Measurements from ENCODE around the gene TSR1. TPM values are rescaled to one million over a fixed set of nuclear protein-coding genes. Genes with fewer than 3 reads are reported as not detected.

Gene TSR1
- total RNA-seq, 1 donor from 2014 or later = 54.8 TPM

DNA sequence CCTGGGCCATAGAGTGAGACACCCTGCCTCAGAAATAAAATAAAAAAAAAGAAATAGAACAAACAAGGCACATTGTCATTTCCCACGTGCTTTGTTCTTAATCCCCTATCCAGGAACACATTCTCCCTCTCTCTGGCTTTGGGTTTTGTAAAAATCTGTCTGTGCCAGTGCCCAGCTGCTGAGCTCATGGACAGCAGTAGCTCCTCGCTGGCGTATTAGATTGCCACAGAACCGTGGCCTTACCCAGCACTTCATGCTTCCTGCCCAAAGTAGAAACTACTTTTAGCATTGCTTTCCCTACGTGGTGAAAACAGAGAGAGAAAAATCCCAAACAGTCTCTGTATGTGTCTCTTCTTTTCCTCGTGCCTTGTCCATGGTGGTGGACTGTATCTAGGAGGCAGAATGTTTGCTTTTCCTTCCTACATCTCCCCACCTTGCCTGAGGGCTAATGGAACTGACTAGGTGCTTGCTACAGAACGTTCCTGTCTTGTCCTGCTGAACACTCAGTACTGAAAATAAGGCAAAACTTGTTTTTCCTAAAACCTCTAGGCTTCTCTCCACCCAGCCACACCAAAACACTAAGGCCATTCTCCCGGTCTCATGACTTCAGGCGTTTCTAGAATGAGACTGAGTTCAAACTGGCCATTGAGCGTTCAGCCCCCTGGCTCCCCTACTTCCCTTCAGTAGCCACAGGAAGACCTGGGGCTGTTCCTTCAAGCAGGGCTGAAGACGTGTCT lies 38.5 kb upstream of the TSR1 start:
- DNase-seq (ENCODE audit: low read depth) = no peak
- TF ChIP-seq, protein P1, sequence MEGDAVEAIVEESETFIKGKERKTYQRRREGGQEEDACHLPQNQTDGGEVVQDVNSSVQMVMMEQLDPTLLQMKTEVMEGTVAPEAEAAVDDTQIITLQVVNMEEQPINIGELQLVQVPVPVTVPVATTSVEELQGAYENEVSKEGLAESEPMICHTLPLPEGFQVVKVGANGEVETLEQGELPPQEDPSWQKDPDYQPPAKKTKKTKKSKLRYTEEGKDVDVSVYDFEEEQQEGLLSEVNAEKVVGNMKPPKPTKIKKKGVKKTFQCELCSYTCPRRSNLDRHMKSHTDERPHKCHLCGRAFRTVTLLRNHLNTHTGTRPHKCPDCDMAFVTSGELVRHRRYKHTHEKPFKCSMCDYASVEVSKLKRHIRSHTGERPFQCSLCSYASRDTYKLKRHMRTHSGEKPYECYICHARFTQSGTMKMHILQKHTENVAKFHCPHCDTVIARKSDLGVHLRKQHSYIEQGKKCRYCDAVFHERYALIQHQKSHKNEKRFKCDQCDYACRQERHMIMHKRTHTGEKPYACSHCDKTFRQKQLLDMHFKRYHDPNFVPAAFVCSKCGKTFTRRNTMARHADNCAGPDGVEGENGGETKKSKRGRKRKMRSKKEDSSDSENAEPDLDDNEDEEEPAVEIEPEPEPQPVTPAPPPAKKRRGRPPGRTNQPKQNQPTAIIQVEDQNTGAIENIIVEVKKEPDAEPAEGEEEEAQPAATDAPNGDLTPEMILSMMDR (conservative IDR thresholded peaks at IDR 0.05; ENCODE audit: low read depth, low read length) = no peak

DNA sequence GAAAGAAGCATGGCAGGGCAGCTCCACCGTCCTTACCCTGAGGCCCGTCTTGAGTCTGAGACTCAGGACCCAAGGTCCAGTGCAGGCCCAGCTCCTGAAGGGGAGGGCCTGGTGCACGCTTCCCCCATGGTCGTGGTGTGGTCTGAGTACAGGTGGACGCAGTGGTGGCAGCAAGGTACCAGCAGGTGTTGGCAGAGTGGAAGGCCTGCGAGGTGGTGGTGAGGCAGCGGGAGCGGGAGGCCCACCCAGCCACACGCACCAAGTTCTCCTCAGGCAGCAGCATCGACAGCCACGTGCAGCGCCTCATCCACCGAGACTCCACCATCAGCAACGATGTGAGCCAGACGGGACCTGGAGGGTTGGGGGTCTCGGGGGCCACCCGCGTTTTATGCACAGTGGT lies 36.9 kb upstream of the TSR1 start:
- TF ChIP-seq, protein P1 (conservative IDR thresholded peaks at IDR 0.05; ENCODE audit: low read depth, low read length) = no peak
- H3K4me3 ChIP-seq (ENCODE audit: low read depth, low read length) = no peak overlapping the region
- DNase-seq (ENCODE audit: low read depth) = no peak

More for the DNA sequence above, 38.5 kb upstream of the TSR1 start:
- no peak overlapping the region for H3K4me3 ChIP-seq (ENCODE audit: low read depth, low read length)

DNA sequence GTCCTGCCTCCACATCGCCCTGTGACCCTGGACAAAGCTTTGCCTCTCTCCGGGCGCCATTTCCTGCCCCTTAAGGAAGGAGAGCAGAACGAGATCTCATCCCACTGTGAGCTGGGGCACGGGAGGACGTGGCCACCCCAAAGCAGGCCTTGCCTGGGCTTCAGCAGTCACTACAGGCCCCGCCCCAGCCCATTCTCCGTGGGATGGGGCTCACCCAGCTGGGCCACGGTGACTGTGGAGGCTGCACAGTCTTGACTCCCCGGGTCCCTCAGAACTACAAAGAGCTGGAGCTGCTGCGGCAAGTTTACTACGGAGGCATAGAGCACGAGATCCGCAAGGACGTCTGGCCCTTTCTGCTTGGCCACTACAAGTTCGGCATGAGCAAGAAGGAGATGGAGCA lies 36.4 kb upstream of the TSR1 start:
- TF ChIP-seq, protein P1 (conservative IDR thresholded peaks at IDR 0.05; ENCODE audit: low read depth, low read length) = no peak
- no peak for DNase-seq (ENCODE audit: low read depth)

DNA sequence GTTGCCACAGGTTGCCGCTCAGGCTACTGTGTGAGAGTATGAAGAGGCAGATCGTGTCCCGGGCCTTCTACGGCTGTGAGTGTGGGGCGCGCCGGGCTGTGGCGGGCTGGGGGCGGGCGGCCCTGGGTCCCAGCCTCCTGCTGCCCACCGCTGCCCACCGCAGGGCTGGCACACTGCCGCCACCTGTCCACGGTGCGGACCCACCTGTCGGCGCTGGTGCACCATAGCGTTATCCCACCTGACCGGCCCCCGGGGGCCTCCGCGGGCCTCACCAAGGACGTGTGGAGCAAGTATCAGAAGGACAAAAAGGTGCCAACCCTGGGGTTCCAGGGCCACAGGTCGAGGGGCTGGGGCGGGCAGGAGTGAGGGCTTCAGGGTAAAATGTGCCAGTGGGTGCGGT lies 35.9 kb upstream of the TSR1 start:
- DNase-seq (ENCODE audit: low read depth) = no peak
- TF ChIP-seq, protein P1 (conservative IDR thresholded peaks at IDR 0.05; ENCODE audit: low read depth, low read length) = no peak
- H3K4me3 ChIP-seq (ENCODE audit: low read depth, low read length) = no peak overlapping the region

More for the DNA sequence above, 36.4 kb upstream of the TSR1 start:
- no peak overlapping the region for H3K4me3 ChIP-seq (ENCODE audit: low read depth, low read length)

DNA sequence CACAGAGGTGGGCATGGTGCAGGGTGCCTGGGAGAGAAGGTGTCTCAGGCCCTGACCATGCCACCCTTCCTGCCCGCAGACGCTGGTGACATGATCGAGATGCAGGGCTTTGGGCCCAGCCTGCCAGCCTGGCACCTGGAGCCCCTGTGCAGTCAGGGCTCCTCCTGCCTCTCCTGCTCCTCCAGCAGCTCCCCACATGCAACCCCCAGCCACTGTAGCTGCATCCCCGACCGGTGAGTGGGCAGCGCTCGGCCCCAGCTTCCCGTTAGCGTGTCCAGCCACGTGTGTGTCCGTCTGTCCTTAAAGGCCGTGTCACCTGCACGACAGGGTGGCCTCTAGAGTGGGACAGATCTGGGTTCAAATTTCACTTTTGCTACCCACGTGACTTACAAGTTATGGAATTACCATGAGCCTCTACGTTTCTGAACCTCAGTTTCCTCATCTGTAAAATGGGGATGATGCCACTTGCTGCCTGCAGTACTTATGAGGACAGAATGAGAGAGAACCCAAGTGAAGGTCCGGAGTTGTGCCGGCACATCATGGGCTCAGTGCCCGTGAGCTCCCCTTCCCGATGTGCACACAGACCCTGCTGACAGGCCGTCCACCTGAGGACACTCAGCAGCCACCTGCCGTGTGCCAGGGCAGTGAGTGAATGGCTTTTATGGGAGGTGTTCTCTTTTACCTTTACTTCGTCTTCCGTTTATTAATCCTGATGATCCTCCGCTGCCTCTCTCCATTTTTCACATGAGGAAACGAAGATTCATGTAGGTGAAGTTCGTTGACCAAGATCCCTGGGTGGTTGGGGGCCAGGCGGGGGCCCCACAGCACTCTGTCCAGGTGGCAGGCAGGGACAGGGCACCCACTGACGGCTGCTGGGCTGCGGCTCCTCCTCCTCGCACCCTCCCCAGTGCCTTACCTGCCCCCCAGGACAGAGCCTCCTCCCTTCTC lies 35.2 kb upstream of the TSR1 start:
- H3K4me3 ChIP-seq (ENCODE audit: low read depth, low read length) = no peak overlapping the region
- TF ChIP-seq, protein P1 (conservative IDR thresholded peaks at IDR 0.05; ENCODE audit: low read depth, low read length) = no peak
- no peak for DNase-seq (ENCODE audit: low read depth)

DNA sequence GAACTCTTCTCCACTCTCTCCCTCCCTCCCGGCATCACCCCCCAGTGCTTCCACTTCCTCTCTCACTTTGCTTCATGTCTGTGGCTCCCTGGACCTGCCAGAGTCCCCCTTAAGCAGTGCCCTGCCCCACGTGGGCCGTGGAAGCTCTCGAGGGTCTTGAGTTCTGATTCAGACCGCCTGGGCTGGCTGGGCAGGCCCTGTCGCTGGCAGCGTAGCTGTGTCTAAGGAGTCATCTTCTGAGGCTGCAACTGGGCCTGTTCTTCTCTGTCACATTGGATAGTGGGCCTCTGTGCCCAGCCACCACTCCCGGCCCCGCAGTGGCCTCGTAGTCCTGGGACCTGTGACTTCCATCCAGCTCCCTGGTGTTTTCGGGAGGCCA lies 33.9 kb upstream of the TSR1 start:
- TF ChIP-seq, protein P1 (conservative IDR thresholded peaks at IDR 0.05; ENCODE audit: low read depth, low read length) = no peak
- no peak overlapping the region for H3K4me3 ChIP-seq (ENCODE audit: low read depth, low read length)
- DNase-seq (ENCODE audit: low read depth) = no peak
